ENCODE data around the gene RBM25. TPM values are rescaled to one million over a fixed set of nuclear protein-coding genes. Genes with fewer than 3 reads are reported as not detected.

The RBM25 gene
- total RNA-seq, 1 donor, result 44.0 TPM

- DNase-seq (ENCODE audit: low read depth), result no peak
- no peak for TF ChIP-seq CTCF (IDR thresholded peaks at IDR 0.05; ENCODE audit: insufficient read depth, low read depth, low read length)
- H3K4me3 ChIP-seq (ENCODE audit: low read depth, low read length), result no peak overlapping the region
Observed at GRCh38 chr14:73125746-73126145, 67.4 kb downstream of the RBM25 start.

- H3K4me3 ChIP-seq (ENCODE audit: low read depth, low read length), result no peak overlapping the region
- TF ChIP-seq CTCF (IDR thresholded peaks at IDR 0.05; ENCODE audit: insufficient read depth, low read depth, low read length), result no peak
- DNase-seq (ENCODE audit: low read depth), result no peak
Observed at GRCh38 chr14:73133795-73134194, 75.5 kb downstream of the RBM25 start.

GRCh38 chr14:73136085-73136386, 77.7 kb downstream of the RBM25 start:
- H3K4me3 ChIP-seq (ENCODE audit: low read depth, low read length), result peak overlapping the region; percentile 78
- TF ChIP-seq CTCF (IDR thresholded peaks at IDR 0.05; ENCODE audit: insufficient read depth, low read depth, low read length), result no peak
- peak; percentile 9 for DNase-seq (ENCODE audit: low read depth)

- H3K4me3 ChIP-seq (ENCODE audit: low read depth, low read length), result peak within 1 kb of the TSS; percentile 78
- peak; percentile 94 for DNase-seq (ENCODE audit: low read depth)
- TF ChIP-seq CTCF (IDR thresholded peaks at IDR 0.05; ENCODE audit: insufficient read depth, low read depth, low read length), result no peak
Observed at GRCh38 chr14:73136387-73137225, 78.3 kb downstream of the RBM25 start, which contains the start of gene PSEN1. PSEN1 (plus strand) TSS chr14:73136507; CDS start chr14:73148020, 11,513 bp downstream.

- no peak for DNase-seq (ENCODE audit: low read depth)
- H3K4me3 ChIP-seq (ENCODE audit: low read depth, low read length), result no peak overlapping the region
- TF ChIP-seq CTCF (IDR thresholded peaks at IDR 0.05; ENCODE audit: insufficient read depth, low read depth, low read length), result no peak
Observed at GRCh38 chr14:73140811-73141323, 82.5 kb downstream of the RBM25 start.

- no peak overlapping the region for H3K4me3 ChIP-seq (ENCODE audit: low read depth, low read length)
- DNase-seq (ENCODE audit: low read depth), result peak; percentile 30
- no peak for TF ChIP-seq CTCF (IDR thresholded peaks at IDR 0.05; ENCODE audit: insufficient read depth, low read depth, low read length)
Observed at GRCh38 chr14:73142216-73142615, 83.9 kb downstream of the RBM25 start.

All from fibroblast of villous mesenchyme (primary cell).